ENCODE results near the gene APOBEC3A. TPM values are rescaled to one million over a fixed set of nuclear protein-coding genes. Genes with fewer than 3 reads are reported as not detected.

The APOBEC3A gene
- total and polyA plus RNA-seq, 7 experiments from 2014 or later, result 0.13 to 79.1 (median 15.7) TPM; not detected in 4

- no peaks in the 10 kb centered on the region for H3K27me3 ChIP-seq (ENCODE audit: control insufficient read depth in 2 of 2, insufficient read depth in 2 of 2, low read length in 2 of 2)
- no peaks in the 10 kb centered on the region for H3K36me3 ChIP-seq (ENCODE audit: control insufficient read depth in 2 of 3, insufficient read depth in 3 of 3, low read length in 3 of 3)
- Mint-ChIP-seq H3K9me3 (no peaks in the 10 kb centered on the region), H3K36me3 (no peaks in the 10 kb centered on the region), H3K27ac (peak overlapping the region in 1 of 9 donors; percentile 55), H3K27me3 (peaks cover 0 to 5% (median 0%) of the 10 kb centered on the region in 5 donors), H3K4me3 (no peak overlapping the region), H3K4me1 (peaks cover 0 to 15% (median 0%) of the 10 kb centered on the region in 7 donors)
- POLR2A ChIA-PET, result no interaction called here
- DNase-seq (no peak), ATAC-seq (no peak)
- no peaks in the 10 kb centered on the region for H3K9me3 ChIP-seq (ENCODE audit: control insufficient read depth in 2 of 3, low read length in 3 of 3)
- CTCF ChIA-PET, result no interaction called here
- intact Hi-C loops (cut with micrococcal nuclease), result no loop called here
- no peaks in the 10 kb centered on the region for H3K4me1 ChIP-seq (ENCODE audit: control insufficient read depth in 2 of 2, insufficient read depth in 2 of 2, low read length in 2 of 2)
- no peak overlapping the region for H3K4me3 ChIP-seq (ENCODE audit: low read length)
- H3K27ac ChIP-seq (ENCODE audit: low read depth, low read length), result no peak overlapping the region
Measured at GRCh38 chr22:38963872-38964271, 6.5 kb downstream of the APOBEC3A start.

DNA sequence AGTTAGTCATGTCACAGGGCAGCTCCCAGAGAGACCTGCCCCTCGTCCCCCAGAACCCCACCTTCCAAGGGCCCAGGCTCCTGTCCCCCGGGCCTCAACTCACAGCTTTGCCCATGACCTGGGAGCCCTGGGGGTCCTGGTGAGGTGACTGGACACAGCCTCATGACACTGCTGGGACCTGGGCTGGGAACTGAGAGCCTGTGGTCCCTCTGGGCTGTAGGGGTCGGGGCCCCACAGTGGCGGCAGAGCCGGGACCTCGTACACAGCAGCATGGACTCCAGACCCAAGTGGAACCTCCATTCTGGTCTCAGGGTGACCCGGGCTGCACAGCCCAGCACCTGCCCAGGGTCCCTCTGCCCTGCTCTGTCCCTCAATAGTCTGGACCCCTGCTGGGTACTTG lies 6.9 kb downstream of the APOBEC3A start:
- H3K4me1 ChIP-seq (ENCODE audit: control insufficient read depth in 2 of 2, insufficient read depth in 2 of 2, low read length in 2 of 2), result no peaks in the 10 kb centered on the region
- H3K27me3 Mint-ChIP-seq, result peaks cover 0 to 9% (median 0%) of the 10 kb centered on the region in 5 donors

GRCh38 chr22:38964989-38965388 lies 7.6 kb downstream of the APOBEC3A start:
- Histone ChIP-seq H3K9me3 (ENCODE audit: control insufficient read depth in 2 of 3, low read length in 3 of 3) (no peaks in the 10 kb centered on the region), H3K36me3 (ENCODE audit: control insufficient read depth in 2 of 3, insufficient read depth in 3 of 3, low read length in 3 of 3) (no peaks in the 10 kb centered on the region), H3K4me1 (ENCODE audit: control insufficient read depth in 2 of 2, insufficient read depth in 2 of 2, low read length in 2 of 2) (no peaks in the 10 kb centered on the region), H3K4me3 (ENCODE audit: low read length) (no peak overlapping the region), H3K27me3 (ENCODE audit: control insufficient read depth in 2 of 2, insufficient read depth in 2 of 2, low read length in 2 of 2) (no peaks in the 10 kb centered on the region), H3K27ac (ENCODE audit: low read depth, low read length) (no peak overlapping the region)
- Mint-ChIP-seq H3K4me1 (peaks cover 0 to 16% (median 0%) of the 10 kb centered on the region in 7 donors), H3K27ac (no peak overlapping the region), H3K36me3 (no peaks in the 10 kb centered on the region), H3K4me3 (no peak overlapping the region), H3K9me3 (no peaks in the 10 kb centered on the region), H3K27me3 (peaks cover 0 to 10% (median 0%) of the 10 kb centered on the region in 5 donors)
- ATAC-seq (no peak), DNase-seq (no peak)
- intact Hi-C loops (cut with micrococcal nuclease), result no loop called here
- CTCF ChIA-PET, result no interaction called here
- POLR2A ChIA-PET, result no interaction called here

More for the DNA sequence above, 6.9 kb downstream of the APOBEC3A start:
- POLR2A ChIA-PET, result no interaction called here
- H3K9me3 ChIP-seq (ENCODE audit: control insufficient read depth in 2 of 3, low read length in 3 of 3), result no peaks in the 10 kb centered on the region
- Mint-ChIP-seq H3K4me1 (peaks cover 0 to 16% (median 0%) of the 10 kb centered on the region in 7 donors), H3K4me3 (no peak overlapping the region), H3K9me3 (no peaks in the 10 kb centered on the region), H3K27ac (peak overlapping the region in 1 of 9 donors; percentile 9), H3K36me3 (no peaks in the 10 kb centered on the region)
- intact Hi-C loops (cut with micrococcal nuclease), result no loop called here
- no peak for ATAC-seq
- no peaks in the 10 kb centered on the region for H3K27me3 ChIP-seq (ENCODE audit: control insufficient read depth in 2 of 2, insufficient read depth in 2 of 2, low read length in 2 of 2)
- H3K4me3 ChIP-seq (ENCODE audit: low read length), result no peak overlapping the region
- no peak for DNase-seq
- CTCF ChIA-PET, result no interaction called here
- no peak overlapping the region for H3K27ac ChIP-seq (ENCODE audit: low read depth, low read length)
- H3K36me3 ChIP-seq (ENCODE audit: control insufficient read depth in 2 of 3, insufficient read depth in 3 of 3, low read length in 3 of 3), result no peaks in the 10 kb centered on the region

DNA sequence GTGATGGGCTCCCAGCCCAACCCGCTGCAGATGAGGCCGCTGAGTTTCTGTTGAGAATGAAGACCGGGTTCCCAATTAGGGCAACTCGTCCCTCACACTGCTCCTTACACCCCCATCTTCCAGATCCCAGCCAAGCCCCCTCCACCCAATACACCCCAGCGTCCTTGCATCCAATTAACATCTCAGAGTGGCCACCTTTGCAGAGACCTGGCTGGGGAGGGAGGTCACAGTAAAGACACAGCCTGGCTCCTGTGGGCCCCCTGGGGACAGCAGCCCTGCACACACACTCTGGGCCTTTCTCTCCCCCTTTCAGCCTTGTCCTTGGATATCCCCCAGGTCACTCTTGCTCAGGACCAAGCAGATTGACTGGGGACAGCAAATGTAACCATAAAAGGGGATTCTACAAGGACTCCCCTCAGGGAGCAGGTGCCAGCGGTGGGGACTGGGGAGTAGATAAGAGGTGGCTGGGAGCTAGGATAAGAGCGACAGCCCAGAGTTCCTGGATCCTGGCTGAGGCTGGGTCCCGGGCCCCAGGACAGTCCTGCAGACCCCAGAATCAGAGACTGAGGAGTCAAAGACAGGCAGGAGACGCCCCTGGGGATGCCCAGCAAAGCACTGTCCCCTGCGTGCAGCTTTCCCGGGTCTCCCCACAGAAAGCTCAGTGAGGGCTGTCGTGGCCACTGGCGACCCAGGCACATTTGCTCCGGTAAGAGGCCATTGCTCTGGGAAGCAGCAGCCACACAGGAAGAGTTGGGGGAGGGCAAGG lies 8.4 kb downstream of the APOBEC3A start:
- CTCF ChIA-PET, result interaction anchor here (0.6 kb wide), 2 partner anchors 79 to 299 kb away, joined by 3 to 4 read pairs; no protein-coding TSS in a partner anchor
- intact Hi-C loops (cut with micrococcal nuclease), result no loop called here
- Histone ChIP-seq H3K27ac (ENCODE audit: low read depth, low read length) (no peak overlapping the region), H3K27me3 (ENCODE audit: control insufficient read depth in 2 of 2, insufficient read depth in 2 of 2, low read length in 2 of 2) (no peaks in the 10 kb centered on the region), H3K4me1 (ENCODE audit: control insufficient read depth in 2 of 2, insufficient read depth in 2 of 2, low read length in 2 of 2) (no peaks in the 10 kb centered on the region), H3K4me3 (ENCODE audit: low read length) (no peak overlapping the region), H3K36me3 (ENCODE audit: control insufficient read depth in 2 of 3, insufficient read depth in 3 of 3, low read length in 3 of 3) (no peaks in the 10 kb centered on the region), H3K9me3 (ENCODE audit: control insufficient read depth in 2 of 3, low read length in 3 of 3) (no peaks in the 10 kb centered on the region)
- H3K27ac Mint-ChIP-seq, result peak overlapping the region in 1 of 9 donors; percentile 46
- no peak for ATAC-seq
- H3K36me3 Mint-ChIP-seq, result no peaks in the 10 kb centered on the region
- no peaks in the 10 kb centered on the region for H3K9me3 Mint-ChIP-seq
- POLR2A ChIA-PET, result no interaction called here
- no peak overlapping the region for H3K4me3 Mint-ChIP-seq
- DNase-seq, result no peak
- H3K4me1 Mint-ChIP-seq, result peaks cover 0 to 19% (median 0%) of the 10 kb centered on the region in 7 donors
- peaks cover 0 to 15% (median 6%) of the 10 kb centered on the region in 5 donors for H3K27me3 Mint-ChIP-seq

DNA sequence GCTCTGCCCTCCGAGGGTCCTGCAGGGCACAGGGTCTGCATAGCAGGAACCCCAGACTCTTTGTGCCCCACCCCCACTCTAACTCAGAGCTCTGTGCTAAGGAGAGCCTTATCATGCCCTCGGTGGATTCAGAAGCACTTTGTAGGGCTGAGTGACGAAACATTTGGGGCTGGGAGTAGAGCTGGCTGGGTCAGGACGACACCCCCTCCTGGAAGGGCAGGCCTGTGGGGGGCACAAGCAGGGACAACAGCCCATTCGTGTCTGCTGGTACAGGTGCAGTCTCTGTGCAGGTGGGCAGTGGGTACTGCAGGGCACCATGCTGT lies 8.9 kb downstream of the APOBEC3A start:
- no peak for ATAC-seq
- Mint-ChIP-seq H3K9me3 (no peaks in the 10 kb centered on the region), H3K27ac (peak overlapping the region in 1 of 9 donors; percentile 46), H3K27me3 (peaks cover 0 to 16% (median 10%) of the 10 kb centered on the region in 5 donors), H3K4me3 (no peak overlapping the region), H3K36me3 (no peaks in the 10 kb centered on the region), H3K4me1 (peaks cover 0 to 19% (median 0%) of the 10 kb centered on the region in 7 donors)
- intact Hi-C loops (cut with micrococcal nuclease), result no loop called here
- CTCF ChIA-PET, result interaction anchor here (0.6 kb wide), 3 partner anchors 9 to 299 kb away, joined by 3 to 4 read pairs (median 4); no protein-coding TSS in a partner anchor
- H3K27me3 ChIP-seq (ENCODE audit: control insufficient read depth in 2 of 2, insufficient read depth in 2 of 2, low read length in 2 of 2), result no peaks in the 10 kb centered on the region
- H3K36me3 ChIP-seq (ENCODE audit: control insufficient read depth in 2 of 3, insufficient read depth in 3 of 3, low read length in 3 of 3), result no peaks in the 10 kb centered on the region
- no peak overlapping the region for H3K4me3 ChIP-seq (ENCODE audit: low read length)
- no peak overlapping the region for H3K27ac ChIP-seq (ENCODE audit: low read depth, low read length)
- no peaks in the 10 kb centered on the region for H3K4me1 ChIP-seq (ENCODE audit: control insufficient read depth in 2 of 2, insufficient read depth in 2 of 2, low read length in 2 of 2)
- H3K9me3 ChIP-seq (ENCODE audit: control insufficient read depth in 2 of 3, low read length in 3 of 3), result no peaks in the 10 kb centered on the region
- DNase-seq, result no peak
- POLR2A ChIA-PET, result no interaction called here

DNA sequence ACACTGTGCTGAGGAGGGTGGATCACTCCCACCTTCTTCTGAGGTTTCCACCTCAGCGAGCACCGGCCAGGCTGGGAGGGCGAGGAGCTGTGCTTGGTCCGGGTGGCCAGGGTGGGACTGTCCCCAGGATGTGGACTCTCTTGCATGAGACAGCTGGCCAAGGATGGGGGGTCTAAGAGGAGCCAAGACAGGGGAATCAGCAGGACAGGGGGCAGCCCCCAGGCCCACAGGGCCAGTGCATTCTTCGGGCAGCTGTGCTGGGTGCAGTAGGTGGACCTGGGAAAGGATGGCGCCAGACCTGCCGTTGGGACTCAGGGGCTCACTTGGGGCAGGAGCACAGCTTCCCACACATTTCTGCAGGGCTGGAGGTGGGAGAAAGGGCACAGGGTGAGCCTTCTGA lies 9.5 kb downstream of the APOBEC3A start:
- H3K9me3 Mint-ChIP-seq, result no peaks in the 10 kb centered on the region
- no peak for ATAC-seq
- Histone ChIP-seq H3K27me3 (ENCODE audit: control insufficient read depth in 2 of 2, insufficient read depth in 2 of 2, low read length in 2 of 2) (no peaks in the 10 kb centered on the region), H3K4me3 (ENCODE audit: low read length) (no peak overlapping the region), H3K9me3 (ENCODE audit: control insufficient read depth in 2 of 3, low read length in 3 of 3) (no peaks in the 10 kb centered on the region), H3K27ac (ENCODE audit: low read depth, low read length) (no peak overlapping the region), H3K4me1 (ENCODE audit: control insufficient read depth in 2 of 2, insufficient read depth in 2 of 2, low read length in 2 of 2) (no peaks in the 10 kb centered on the region), H3K36me3 (ENCODE audit: control insufficient read depth in 2 of 3, insufficient read depth in 3 of 3, low read length in 3 of 3) (no peaks in the 10 kb centered on the region)
- intact Hi-C loops (cut with micrococcal nuclease), result no loop called here
- no peaks in the 10 kb centered on the region for H3K36me3 Mint-ChIP-seq
- ChIA-PET CTCF (interaction anchor here (0.6 kb wide), 1 partner anchor 8 kb away, joined by 4 read pairs; no protein-coding TSS in a partner anchor), POLR2A (no interaction called here)
- no peak overlapping the region for H3K4me3 Mint-ChIP-seq
- no peak for DNase-seq
- no peak overlapping the region for H3K27ac Mint-ChIP-seq
- H3K4me1 Mint-ChIP-seq, result peaks cover 0 to 19% (median 0%) of the 10 kb centered on the region in 7 donors
- peaks cover 0 to 16% (median 13%) of the 10 kb centered on the region in 5 donors for H3K27me3 Mint-ChIP-seq
